Subcutaneous abdominal adipose tissue (tissue), 5 donors: ENCODE results near the gene PSME1.

Experiments used
- H3K27ac ChIP-seq: one replicate; pipeline ENCODE4 v1.7.0; 2013; ENCODE audit warnings: low read depth, mild to moderate bottlenecking, inconsistent platforms, low read length, moderate library complexity
- H3K27me3 ChIP-seq, 5 donors: one replicate each; pipeline ENCODE4 v1.7.0; 2013; ENCODE audit warnings: low read length in 5 of 5, inconsistent platforms in 1 of 5; ENCODE audit not compliant: control insufficient read depth in 5 of 5, insufficient read depth in 4 of 5
- H3K36me3 ChIP-seq, 5 donors: one replicate each; pipeline ENCODE4 v1.7.0; 2013; ENCODE audit warnings: low read length in 5 of 5; ENCODE audit not compliant: control insufficient read depth in 5 of 5, insufficient read depth in 5 of 5
- H3K4me1 ChIP-seq, 5 donors: one replicate each; pipeline ENCODE4 v1.7.0; 2013; ENCODE audit warnings: low read length in 5 of 5, mild to moderate bottlenecking in 3 of 5, moderate library complexity in 1 of 5; ENCODE audit not compliant: control insufficient read depth in 5 of 5, insufficient read depth in 5 of 5
- H3K4me3 ChIP-seq, 5 donors: one replicate each; pipeline ENCODE4 v1.7.0; 2013; ENCODE audit warnings: low read length in 5 of 5, low read depth in 1 of 5
- H3K9ac ChIP-seq, 5 donors: one replicate each; pipeline ENCODE4 v1.7.0; 2013; ENCODE audit warnings: low read length in 5 of 5, mild to moderate bottlenecking in 4 of 5, moderate library complexity in 3 of 5
- H3K9me3 ChIP-seq, 5 donors: one replicate each; pipeline ENCODE4 v1.7.0; 2013; ENCODE audit warnings: low read length in 5 of 5; ENCODE audit not compliant: control insufficient read depth in 5 of 5
- donor health status: healthy.
- donor health status: healthy.
- donor health status: healthy.
- donor health status: healthy.
- donor health status: healthy.

PSME1 gene

DNA sequence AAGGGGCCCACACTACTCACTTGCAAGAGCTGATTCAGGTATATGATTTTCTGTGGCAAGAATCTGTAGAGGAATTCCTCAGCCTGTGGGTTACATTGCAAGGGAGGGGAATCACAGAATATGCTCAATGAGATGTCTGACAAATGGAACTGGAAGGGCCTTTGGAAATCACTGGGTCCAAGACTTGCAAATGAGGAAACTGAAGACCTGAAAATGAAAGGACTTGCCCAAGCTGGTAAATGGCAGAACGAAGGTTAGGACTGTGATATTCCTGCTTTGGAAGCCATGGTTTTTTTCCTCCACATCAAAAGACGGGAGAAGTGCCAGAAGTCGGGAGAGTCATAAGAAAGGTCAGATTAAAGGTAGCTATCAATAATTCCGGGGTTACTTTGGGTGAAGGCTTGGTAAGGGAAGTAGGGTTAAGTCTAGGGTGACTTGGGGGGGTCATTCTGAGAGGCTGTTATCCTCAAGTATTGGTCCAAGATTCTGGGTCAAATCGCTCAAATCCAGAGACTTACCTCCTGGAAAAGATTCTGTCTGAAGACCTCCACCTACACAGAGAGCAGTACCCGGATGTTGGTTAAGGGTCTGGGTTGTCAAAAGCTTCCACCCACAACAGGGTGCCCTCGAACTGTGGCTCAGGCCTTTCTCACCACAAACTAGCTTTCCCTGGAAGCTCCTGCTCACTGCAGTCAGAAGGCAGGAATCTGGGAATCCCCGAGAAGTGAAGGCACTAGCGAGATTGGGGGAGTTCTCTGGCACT lies 9.9 kb downstream of the PSME1 start:
- Histone ChIP-seq H3K9ac (peak overlapping the region; percentile 87 to 95 (median 92)), H3K9me3 (no peaks in the 10 kb centered on the region), H3K4me3 (peak overlapping the region; percentile 79 to 96 (median 93)), H3K27me3 (no peaks in the 10 kb centered on the region), H3K36me3 (peaks cover 2 to 39% (median 22%) of the 10 kb centered on the region in 5 donors), H3K27ac (peak overlapping the region; percentile 98), H3K4me1 (peaks cover 13 to 41% (median 36%) of the 10 kb centered on the region in 5 donors)

DNA sequence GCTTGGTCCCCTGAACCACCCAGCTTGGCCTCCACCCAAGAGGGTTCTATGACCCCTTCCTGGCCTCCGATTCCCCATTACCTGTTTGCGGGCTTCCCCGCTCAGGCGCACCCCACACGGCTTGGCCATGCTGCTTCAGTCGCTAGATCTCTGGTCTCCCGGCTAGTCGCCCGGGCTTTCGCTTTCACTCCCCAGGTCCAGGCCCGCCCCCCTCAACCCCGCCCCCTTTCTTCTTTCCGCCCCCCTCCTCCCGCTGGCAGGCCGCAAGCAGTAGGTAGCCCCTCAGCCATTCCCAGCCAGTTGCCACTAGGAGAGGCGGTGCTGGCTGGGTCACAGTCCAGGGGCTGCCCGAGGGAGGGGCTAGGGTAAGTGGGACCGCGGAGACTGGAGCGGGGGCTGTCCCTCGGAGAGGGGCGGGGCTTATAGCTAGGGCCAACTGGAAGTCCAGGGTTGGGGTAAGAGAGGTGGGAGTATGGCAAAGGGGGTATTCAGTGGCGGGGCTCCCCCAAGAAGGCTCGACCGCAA lies 10.5 kb downstream of the PSME1 start, which contains the start of gene PSME2:
Gene PSME2, minus strand, starts transcription at position 158 of the 525 bp plus-strand sequence. Its CDS starts 29 bp downstream, at position 129.
- peak within 1 kb of the TSS; percentile 91 to 95 (median 92) for H3K9ac ChIP-seq
- no peaks in the 10 kb centered on the region for H3K27me3 ChIP-seq
- H3K4me1 ChIP-seq, result peaks cover 13 to 37% (median 32%) of the 10 kb centered on the region in 5 donors
- H3K9me3 ChIP-seq, result no peaks in the 10 kb centered on the region
- H3K4me3 ChIP-seq, result peak within 1 kb of the TSS; percentile 87 to 96 (median 93)
- H3K36me3 ChIP-seq, result peaks cover 2 to 45% (median 28%) of the 10 kb centered on the region in 5 donors
- H3K27ac ChIP-seq, result peak within 1 kb of the TSS; percentile 98

DNA sequence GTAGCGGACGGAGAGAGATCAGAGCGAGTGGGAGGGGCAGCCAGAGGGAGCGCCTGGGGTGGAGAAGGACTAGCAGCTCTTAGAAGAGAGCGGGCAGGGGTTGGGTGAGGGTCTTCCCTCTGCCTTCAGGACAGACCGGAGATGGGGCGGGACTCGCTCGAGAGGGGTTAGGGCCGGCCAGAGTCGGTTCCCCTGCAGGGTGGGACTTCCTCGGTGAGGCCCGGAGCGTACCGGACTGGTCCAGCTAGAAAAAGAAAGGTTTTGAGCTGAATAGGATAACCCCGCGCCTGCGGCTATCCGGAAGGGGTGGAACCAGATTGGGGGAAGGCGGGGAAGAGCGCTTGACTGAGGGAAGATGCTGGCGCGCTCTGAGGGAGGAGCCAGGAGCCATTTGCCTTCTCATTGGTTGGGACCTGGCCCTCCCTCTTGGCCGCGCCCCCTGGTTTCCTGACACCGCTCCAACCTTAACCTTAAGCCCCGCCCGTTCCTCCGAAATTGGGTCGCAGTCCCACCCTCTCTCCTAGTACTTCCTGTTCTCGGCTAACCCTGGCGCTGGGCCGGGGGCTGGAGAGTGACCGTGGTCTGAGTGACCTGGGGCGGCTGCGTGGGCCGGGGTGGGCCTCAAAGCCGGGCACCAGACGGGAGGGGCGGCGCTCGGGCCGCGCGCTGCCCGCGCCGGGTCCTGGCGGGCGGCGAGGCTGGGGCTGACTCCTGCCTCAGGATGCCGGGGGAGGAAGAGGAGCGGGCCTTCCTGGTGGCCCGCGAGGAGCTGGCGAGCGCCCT lies 11.2 kb downstream of the PSME1 start, which contains the start of gene RNF31:
Gene RNF31, plus strand, starts transcription at position 521 of the 783 bp plus-strand sequence. Its CDS starts 201 bp downstream, at position 722.
- Histone ChIP-seq H3K9ac (peak within 1 kb of the TSS; percentile 91 to 95 (median 92)), H3K4me3 (peak within 1 kb of the TSS; percentile 87 to 96 (median 93)), H3K27me3 (no peaks in the 10 kb centered on the region), H3K4me1 (peaks cover 10 to 31% (median 26%) of the 10 kb centered on the region in 5 donors), H3K27ac (peak within 1 kb of the TSS; percentile 98), H3K36me3 (peaks cover 2 to 52% (median 35%) of the 10 kb centered on the region in 5 donors), H3K9me3 (no peaks in the 10 kb centered on the region)

GRCh38 chr14:24147761-24148428 lies 11.9 kb downstream of the PSME1 start:
- Histone ChIP-seq H3K9ac (peak overlapping the region; percentile 38 to 92 (median 87)), H3K27me3 (no peaks in the 10 kb centered on the region), H3K4me3 (peak overlapping the region; percentile 83 to 96 (median 93)), H3K4me1 (peaks cover 10 to 30% (median 25%) of the 10 kb centered on the region in 5 donors), H3K9me3 (no peaks in the 10 kb centered on the region), H3K27ac (peak overlapping the region; percentile 98), H3K36me3 (peaks cover 2 to 59% (median 39%) of the 10 kb centered on the region in 5 donors)

DNA sequence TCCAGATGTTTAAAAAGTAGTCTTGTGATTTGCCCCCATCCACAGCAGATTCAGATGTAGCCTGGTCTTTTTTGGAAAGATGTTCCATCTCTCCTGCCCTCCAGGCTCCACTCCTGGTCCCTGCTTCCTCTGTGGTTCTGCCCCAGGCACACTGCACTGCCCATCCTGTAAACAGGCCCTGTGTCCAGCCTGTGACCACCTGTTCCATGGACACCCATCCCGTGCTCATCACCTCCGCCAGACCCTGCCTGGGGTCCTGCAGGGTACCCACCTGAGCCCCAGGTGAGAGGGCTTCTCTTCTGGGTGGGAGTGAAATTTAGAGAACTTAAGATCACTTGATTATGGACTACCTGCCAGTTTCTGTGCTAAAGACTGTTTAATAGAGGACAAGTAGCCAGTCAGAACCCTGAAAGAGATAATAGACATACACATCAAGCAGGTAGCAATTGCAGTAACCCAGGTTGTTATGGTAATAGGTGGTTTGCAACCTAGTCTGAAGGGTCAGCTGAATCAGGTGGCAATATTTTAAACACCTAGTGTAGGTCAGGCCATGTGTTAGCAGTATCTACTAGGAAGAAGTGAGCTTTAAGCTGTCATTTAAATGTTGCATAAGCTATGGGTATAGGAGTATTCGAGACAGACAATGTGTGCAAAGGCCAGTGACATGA lies 13.4 kb downstream of the PSME1 start:
- peaks cover 10 to 30% (median 25%) of the 10 kb centered on the region in 5 donors for H3K4me1 ChIP-seq
- H3K27ac ChIP-seq, result no peak overlapping the region
- H3K36me3 ChIP-seq, result peaks cover 2 to 54% (median 38%) of the 10 kb centered on the region in 5 donors
- H3K9ac ChIP-seq, result peak overlapping the region in 1 of 5 donors; percentile 13
- H3K27me3 ChIP-seq, result no peaks in the 10 kb centered on the region
- no peak overlapping the region for H3K4me3 ChIP-seq
- no peaks in the 10 kb centered on the region for H3K9me3 ChIP-seq

DNA sequence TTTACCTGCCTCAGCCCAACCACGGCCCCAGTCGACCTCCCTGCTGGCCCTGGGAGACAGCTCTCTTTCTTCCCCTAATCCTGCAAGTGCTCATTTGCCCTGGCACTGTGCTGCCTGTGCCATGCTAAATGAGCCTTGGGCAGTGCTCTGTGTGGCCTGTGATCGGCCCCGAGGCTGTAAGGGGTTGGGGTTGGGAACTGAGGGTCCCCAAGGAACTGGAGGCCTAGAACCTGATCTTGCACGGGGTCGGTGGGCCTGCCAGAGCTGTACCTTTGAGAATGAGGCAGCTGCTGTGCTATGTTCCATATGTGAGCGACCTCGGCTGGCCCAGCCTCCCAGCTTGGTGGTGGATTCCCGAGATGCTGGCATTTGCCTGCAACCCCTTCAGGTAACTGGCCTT lies 14.1 kb downstream of the PSME1 start:
- Histone ChIP-seq H3K4me1 (peaks cover 10 to 30% (median 25%) of the 10 kb centered on the region in 5 donors), H3K9ac (no peak overlapping the region), H3K27me3 (no peaks in the 10 kb centered on the region), H3K9me3 (no peaks in the 10 kb centered on the region), H3K27ac (no peak overlapping the region), H3K4me3 (no peak overlapping the region), H3K36me3 (peaks cover 5 to 57% (median 45%) of the 10 kb centered on the region in 5 donors)

- Histone ChIP-seq H3K27me3 (no peaks in the 10 kb centered on the region), H3K4me3 (no peak overlapping the region), H3K4me1 (peaks cover 10 to 24% (median 21%) of the 10 kb centered on the region in 5 donors), H3K9me3 (no peaks in the 10 kb centered on the region), H3K36me3 (peaks cover 6 to 61% (median 50%) of the 10 kb centered on the region in 5 donors), H3K9ac (no peak overlapping the region), H3K27ac (no peak overlapping the region)
Observed at GRCh38 chr14:24150567-24150966, 14.6 kb downstream of the PSME1 start.

DNA sequence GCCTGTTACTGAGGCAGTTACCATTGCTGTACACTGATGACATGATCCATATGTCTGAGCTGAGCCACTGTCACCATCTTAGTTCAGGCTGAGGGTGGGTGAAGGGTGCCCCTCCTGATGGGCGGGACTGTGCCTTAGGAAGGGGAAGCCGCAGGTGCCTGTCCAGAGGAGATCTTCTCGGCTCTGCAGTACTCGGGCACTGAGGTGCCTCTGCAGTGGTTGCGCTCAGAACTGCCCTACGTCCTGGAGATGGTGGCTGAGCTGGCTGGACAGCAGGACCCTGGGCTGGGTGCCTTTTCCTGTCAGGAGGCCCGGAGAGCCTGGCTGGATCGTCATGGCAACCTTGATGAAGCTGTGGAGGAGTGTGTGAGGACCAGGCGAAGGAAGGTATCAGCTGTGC lies 15.0 kb downstream of the PSME1 start:
- peaks cover 9 to 66% (median 54%) of the 10 kb centered on the region in 5 donors for H3K36me3 ChIP-seq
- H3K4me1 ChIP-seq, result peaks cover 7 to 20% (median 18%) of the 10 kb centered on the region in 5 donors
- no peak overlapping the region for H3K4me3 ChIP-seq
- no peaks in the 10 kb centered on the region for H3K27me3 ChIP-seq
- H3K9me3 ChIP-seq, result no peaks in the 10 kb centered on the region
- no peak overlapping the region for H3K27ac ChIP-seq
- H3K9ac ChIP-seq, result no peak overlapping the region
